Neural progenitor cell (in vitro differentiated cells): ENCODE results near the gene RPL12. TPM values are rescaled to one million over a fixed set of nuclear protein-coding genes. Genes with fewer than 3 reads are reported as not detected.

ENCODE experiments used
- DNase-seq: peaks from one replicate; pipeline ENCODE4 v3.0.0-alpha.2; 2016; ENCODE audit warnings: low spot score
- H2AFZ ChIP-seq: fragments of 200-600 bp; sonication (generic); replicated peaks from 2 replicates; pipeline ENCODE4 v1.6.1; 2016; ENCODE audit warnings: antibody characterized with exemption
- H3F3A ChIP-seq: fragments of 200-600 bp; sonication (generic); 2 replicates; pipeline ENCODE4 v1.6.1; 2016; ENCODE audit warnings: antibody characterized with exemption, low read depth
- H3K27ac ChIP-seq: fragments of 200-600 bp; sonication (generic); 2 replicates; pipeline ENCODE4 v1.5.1; 2016; ENCODE audit warnings: mild to moderate bottlenecking
- H3K27me3 ChIP-seq: fragments of 200-600 bp; sonication (generic); 2 replicates; pipeline ENCODE4 v1.6.1; 2016; ENCODE audit warnings: mild to moderate bottlenecking, moderate library complexity
- H3K36me3 ChIP-seq: fragments of 200-600 bp; sonication (generic); 2 replicates; pipeline ENCODE4 v1.5.1; 2016
- H3K4me1 ChIP-seq: fragments of 200-600 bp; sonication (generic); 2 replicates; pipeline ENCODE4 v1.6.1; 2016; ENCODE audit warnings: mixed run types
- H3K4me2 ChIP-seq: fragments of 200-600 bp; sonication (generic); 2 replicates; pipeline ENCODE4 v1.6.1; 2016
- H3K4me3 ChIP-seq: fragments of 200-600 bp; sonication (generic); 2 replicates; pipeline ENCODE4 v1.5.1; 2016
- H3K79me2 ChIP-seq: fragments of 200-600 bp; sonication (generic); 2 replicates; pipeline ENCODE4 v1.6.1; 2016; ENCODE audit warnings: low read depth
- H3K9ac ChIP-seq: fragments of 200-600 bp; sonication (generic); 2 replicates; pipeline ENCODE4 v1.6.1; 2016
- H3K9me3 ChIP-seq: fragments of 200-600 bp; sonication (generic); 2 replicates; pipeline ENCODE4 v1.5.1; 2016; ENCODE audit warnings: low read depth
- H4K20me1 ChIP-seq: fragments of 200-600 bp; sonication (generic); 2 replicates; pipeline ENCODE4 v1.6.1; 2016; ENCODE audit warnings: low read depth
- H3K27ac Mint-ChIP-seq: 3 replicates; pipeline ENCODE4 v1.8.0; 2021; ENCODE audit warnings: mixed read lengths
- H3K27me3 Mint-ChIP-seq: 2 replicates; pipeline ENCODE4 v1.8.0; 2022; ENCODE audit warnings: low read depth, mild to moderate bottlenecking, inconsistent platforms, moderate library complexity, mixed read lengths; ENCODE audit not compliant: insufficient read depth
- H3K36me3 Mint-ChIP-seq: 3 replicates; pipeline ENCODE4 v1.8.0; 2021; ENCODE audit warnings: mixed read lengths
- H3K4me1 Mint-ChIP-seq: 3 replicates; pipeline ENCODE4 v1.8.0; 2021; ENCODE audit warnings: mixed read lengths
- H3K4me3 Mint-ChIP-seq: 3 replicates; pipeline ENCODE4 v1.8.0; 2021; ENCODE audit warnings: mild to moderate bottlenecking, moderate library complexity, mixed read lengths
- H3K9me3 Mint-ChIP-seq: 3 replicates; pipeline ENCODE4 v1.8.0; 2020; ENCODE audit warnings: mixed read lengths
- CTCF ChIP-seq: fragments of 200-600 bp; sonication (generic); IDR thresholded peaks from 2 replicates; pipeline ENCODE4 v1.5.1; 2017; ENCODE audit warnings: antibody characterized with exemption, mild to moderate bottlenecking
- EZH2 ChIP-seq: fragments of 200-600 bp; sonication (generic); IDR thresholded peaks from 2 replicates; pipeline ENCODE4 v1.6.1; 2017; ENCODE audit warnings: antibody characterized with exemption, mild to moderate bottlenecking, moderate library complexity
- EZH2phosphoT487 ChIP-seq: fragments of 200-600 bp; sonication (generic); IDR thresholded peaks from 2 replicates; pipeline ENCODE4 v1.6.1; 2017; ENCODE audit warnings: antibody characterized with exemption
- small RNA-seq: library from RNA; depleted of rRNA; stranded (forward); fragments of <200 nt; gene quantifications from one replicate; pipeline ENCODE3, GENCODE V24; 2015
- total RNA-seq: library from RNA; depleted of rRNA; stranded (reverse); fragments of >200 nt; gene quantifications from 2 replicates; pipeline ENCODE4 v1.2.3, GENCODE V29; 2015; ENCODE audit warnings: low replicate concordance

The RPL12 gene
- total RNA-seq, 1 donor from 2014 or later = 2,064 TPM

- no peak for TF ChIP-seq EZH2phosphoT487
- no peak for TF ChIP-seq CTCF
- no peak for TF ChIP-seq EZH2
- H3K79me2 ChIP-seq = peaks cover 17% of the 10 kb centered on the region
- H4K20me1 ChIP-seq = peaks cover 28% of the 10 kb centered on the region
- peak overlapping the region; percentile 83 for H3K4me3 ChIP-seq
- no peaks in the 10 kb centered on the region for H3K9me3 ChIP-seq
- Mint-ChIP-seq H3K36me3 (no peaks in the 10 kb centered on the region), H3K4me3 (peak overlapping the region; percentile 90), H3K4me1 (peaks cover 10% of the 10 kb centered on the region), H3K27me3 (peaks cover 2% of the 10 kb centered on the region), H3K27ac (peak overlapping the region; percentile 69), H3K9me3 (no peaks in the 10 kb centered on the region)
- peaks cover 6% of the 10 kb centered on the region for H3F3A ChIP-seq
- no peak overlapping the region for H3K9ac ChIP-seq
- no peak for DNase-seq
- no peak overlapping the region for H2AFZ ChIP-seq
- H3K4me2 ChIP-seq = peak overlapping the region; percentile 98
- peaks cover 7% of the 10 kb centered on the region for H3K4me1 ChIP-seq
- no peak overlapping the region for H3K27ac ChIP-seq
- H3K27me3 ChIP-seq = peaks cover 16% of the 10 kb centered on the region
- H3K36me3 ChIP-seq = no peaks in the 10 kb centered on the region
Observed at GRCh38 chr9:127398275-127398647, 52.9 kb downstream of the RPL12 start.

Small RNAs within 50 kb of the gene (small RNA-seq; reads per million reads assigned to genes)
- gene RF00019 (not detected), gene SNORA65 (402 reads per million, percentile 99 among the genes with 10 or more reads in this experiment)

Other genes with a start within 250 kb of the RPL12 start
- gene GARNL3, start 186.6 kb downstream of the RPL12 start, total RNA-seq = 22.6 and 32.0 TPM in 2 replicates
- gene SLC2A8, start 54.2 kb downstream of the RPL12 start, total RNA-seq = 9.4 and 22.8 TPM in 2 replicates
- gene ZNF79, start 27.0 kb downstream of the RPL12 start, total RNA-seq = 6.7 and 7.3 TPM in 2 replicates
- gene LRSAM1, start 104 bp upstream of the RPL12 start, total RNA-seq = 6.7 and 14.2 TPM in 2 replicates
- gene STXBP1, start 160.9 kb upstream of the RPL12 start, total RNA-seq = 12.0 and 23.1 TPM in 2 replicates